ENCODE measurements around the gene ACYP2. TPM values are rescaled to one million over a fixed set of nuclear protein-coding genes. Genes with fewer than 3 reads are reported as not detected.

The ACYP2 gene
- total RNA-seq, 1 experiment from 2014 or later, result 9.2 TPM

- no peaks in the 10 kb centered on the region for H3K27me3 ChIP-seq (replicated peaks)
- no peaks in the 10 kb centered on the region for H3K36me3 ChIP-seq
- no peak overlapping the region for H3K27ac ChIP-seq
- DNase-seq (ENCODE audit: low read depth in 1 of 2, low spot score in 2 of 2), result no peak
- no peaks in the 10 kb centered on the region for H3K9me3 ChIP-seq (replicated peaks)
- H3K4me3 ChIP-seq, result no peak overlapping the region
- no peaks in the 10 kb centered on the region for H3K4me1 ChIP-seq (replicated peaks)
These were observed 28.4 kb downstream of the ACYP2 start for GRCh38 chr2:54143780-54144179.

GRCh38 chr2:54148391-54148790, 33.0 kb downstream of the ACYP2 start:
- no peak overlapping the region for H3K4me3 ChIP-seq
- H3K9me3 ChIP-seq (replicated peaks), result no peaks in the 10 kb centered on the region
- no peak for DNase-seq (ENCODE audit: low read depth in 1 of 2, low spot score in 2 of 2)
- H3K27ac ChIP-seq, result no peak overlapping the region
- H3K36me3 ChIP-seq, result no peaks in the 10 kb centered on the region
- no peaks in the 10 kb centered on the region for H3K27me3 ChIP-seq (replicated peaks)
- no peaks in the 10 kb centered on the region for H3K4me1 ChIP-seq (replicated peaks)

GRCh38 chr2:54149638-54150441, 34.4 kb downstream of the ACYP2 start:
- no peak for DNase-seq (ENCODE audit: low read depth in 1 of 2, low spot score in 2 of 2)
- no peak overlapping the region for H3K27ac ChIP-seq
- no peaks in the 10 kb centered on the region for H3K27me3 ChIP-seq (replicated peaks)
- H3K9me3 ChIP-seq (replicated peaks), result no peaks in the 10 kb centered on the region
- H3K4me1 ChIP-seq (replicated peaks), result no peaks in the 10 kb centered on the region
- no peaks in the 10 kb centered on the region for H3K36me3 ChIP-seq
- no peak overlapping the region for H3K4me3 ChIP-seq

- no peaks in the 10 kb centered on the region for H3K27me3 ChIP-seq (replicated peaks)
- H3K4me3 ChIP-seq, result no peak overlapping the region
- no peaks in the 10 kb centered on the region for H3K36me3 ChIP-seq
- no peaks in the 10 kb centered on the region for H3K4me1 ChIP-seq (replicated peaks)
- no peaks in the 10 kb centered on the region for H3K9me3 ChIP-seq (replicated peaks)
- DNase-seq (ENCODE audit: low read depth in 1 of 2, low spot score in 2 of 2), result no peak
- no peak overlapping the region for H3K27ac ChIP-seq
These were observed 42.9 kb downstream of the ACYP2 start for GRCh38 chr2:54158311-54158710.

GRCh38 chr2:54161660-54162424, 46.4 kb downstream of the ACYP2 start:
- Histone ChIP-seq H3K27ac (no peak overlapping the region), H3K4me1 (replicated peaks) (0 out of 2 replicates have a peak, but pooled peaks cover 3% of the 10 kb centered on the region), H3K4me3 (no peak overlapping the region), H3K9me3 (replicated peaks) (no peaks in the 10 kb centered on the region), H3K27me3 (replicated peaks) (no peaks in the 10 kb centered on the region), H3K36me3 (no peaks in the 10 kb centered on the region)
- no peak for DNase-seq (ENCODE audit: low read depth in 1 of 2, low spot score in 2 of 2)

- Histone ChIP-seq H3K27ac (no peak overlapping the region), H3K4me3 (no peak overlapping the region), H3K36me3 (no peaks in the 10 kb centered on the region), H3K9me3 (replicated peaks) (no peaks in the 10 kb centered on the region), H3K27me3 (replicated peaks) (no peaks in the 10 kb centered on the region), H3K4me1 (replicated peaks) (0 out of 2 replicates have a peak, but pooled peaks cover 3% of the 10 kb centered on the region)
- no peak for DNase-seq (ENCODE audit: low read depth in 1 of 2, low spot score in 2 of 2)
These were observed 48.7 kb downstream of the ACYP2 start for GRCh38 chr2:54164106-54164505.

GRCh38 chr2:54166121-54166773, 50.8 kb downstream of the ACYP2 start:
- no peak for DNase-seq (ENCODE audit: low read depth in 1 of 2, low spot score in 2 of 2)
- no peaks in the 10 kb centered on the region for H3K27me3 ChIP-seq (replicated peaks)

GRCh38 chr2:54176577-54176976, 61.2 kb downstream of the ACYP2 start:
- no peaks in the 10 kb centered on the region for H3K27me3 ChIP-seq (replicated peaks)
- H3K4me1 ChIP-seq (replicated peaks), result no peaks in the 10 kb centered on the region; the same call in 1 of the 2 replicates
- peak; percentile 50 to 61 for DNase-seq (ENCODE audit: low read depth in 1 of 2, low spot score in 2 of 2)
- H3K9me3 ChIP-seq (replicated peaks), result no peaks in the 10 kb centered on the region
- no peaks in the 10 kb centered on the region for H3K36me3 ChIP-seq
- no peak overlapping the region for H3K4me3 ChIP-seq
- H3K27ac ChIP-seq, result no peak overlapping the region

More at GRCh38 chr2:54166121-54166773, 50.8 kb downstream of the ACYP2 start:
- no peaks in the 10 kb centered on the region for H3K36me3 ChIP-seq
- no peak overlapping the region for H3K27ac ChIP-seq
- H3K4me1 ChIP-seq (replicated peaks), result 0 out of 2 replicates have a peak, but pooled peaks cover 3% of the 10 kb centered on the region
- H3K4me3 ChIP-seq, result no peak overlapping the region
- H3K9me3 ChIP-seq (replicated peaks), result no peaks in the 10 kb centered on the region

GRCh38 chr2:54183281-54183680, 67.9 kb downstream of the ACYP2 start:
- no peaks in the 10 kb centered on the region for H3K27me3 ChIP-seq (replicated peaks)
- no peak for DNase-seq (ENCODE audit: low read depth in 1 of 2, low spot score in 2 of 2)
- H3K4me3 ChIP-seq, result no peak overlapping the region
- no peaks in the 10 kb centered on the region for H3K36me3 ChIP-seq
- H3K4me1 ChIP-seq (replicated peaks), result no peaks in the 10 kb centered on the region; the same call in 1 of the 2 replicates
- H3K9me3 ChIP-seq (replicated peaks), result no peaks in the 10 kb centered on the region
- H3K27ac ChIP-seq, result no peak overlapping the region

GRCh38 chr2:54183972-54184371, 68.6 kb downstream of the ACYP2 start:
- H3K4me3 ChIP-seq, result no peak overlapping the region
- no peak overlapping the region for H3K27ac ChIP-seq
- no peaks in the 10 kb centered on the region for H3K9me3 ChIP-seq (replicated peaks)
- H3K27me3 ChIP-seq (replicated peaks), result no peaks in the 10 kb centered on the region
- H3K36me3 ChIP-seq, result no peaks in the 10 kb centered on the region
- no peaks in the 10 kb centered on the region; the same call in 1 of the 2 replicates for H3K4me1 ChIP-seq (replicated peaks)
- DNase-seq (ENCODE audit: low read depth in 1 of 2, low spot score in 2 of 2), result no peak

GRCh38 chr2:54185105-54185504, 69.7 kb downstream of the ACYP2 start:
- H3K27ac ChIP-seq, result no peak overlapping the region
- H3K4me3 ChIP-seq, result no peak overlapping the region
- no peaks in the 10 kb centered on the region for H3K9me3 ChIP-seq (replicated peaks)
- H3K27me3 ChIP-seq (replicated peaks), result no peaks in the 10 kb centered on the region
- H3K36me3 ChIP-seq, result no peaks in the 10 kb centered on the region
- DNase-seq (ENCODE audit: low read depth in 1 of 2, low spot score in 2 of 2), result no peak
- no peaks in the 10 kb centered on the region; the same call in 1 of the 2 replicates for H3K4me1 ChIP-seq (replicated peaks)

GRCh38 chr2:54187331-54187730, 71.9 kb downstream of the ACYP2 start:
- H3K9me3 ChIP-seq (replicated peaks), result no peaks in the 10 kb centered on the region
- no peak overlapping the region for H3K4me3 ChIP-seq
- H3K27me3 ChIP-seq (replicated peaks), result no peaks in the 10 kb centered on the region
- DNase-seq (ENCODE audit: low read depth in 1 of 2, low spot score in 2 of 2), result no peak
- no peaks in the 10 kb centered on the region for H3K36me3 ChIP-seq
- H3K27ac ChIP-seq, result no peak overlapping the region
- H3K4me1 ChIP-seq (replicated peaks), result no peaks in the 10 kb centered on the region

GRCh38 chr2:54189539-54189938, 74.1 kb downstream of the ACYP2 start:
- Histone ChIP-seq H3K27me3 (replicated peaks) (no peaks in the 10 kb centered on the region), H3K36me3 (no peaks in the 10 kb centered on the region), H3K4me3 (no peak overlapping the region), H3K9me3 (replicated peaks) (no peaks in the 10 kb centered on the region), H3K27ac (no peak overlapping the region), H3K4me1 (replicated peaks) (no peaks in the 10 kb centered on the region)
- no peak for DNase-seq (ENCODE audit: low read depth in 1 of 2, low spot score in 2 of 2)
